ENCODE results near the gene PLXNB1.

Gene PLXNB1

DNA sequence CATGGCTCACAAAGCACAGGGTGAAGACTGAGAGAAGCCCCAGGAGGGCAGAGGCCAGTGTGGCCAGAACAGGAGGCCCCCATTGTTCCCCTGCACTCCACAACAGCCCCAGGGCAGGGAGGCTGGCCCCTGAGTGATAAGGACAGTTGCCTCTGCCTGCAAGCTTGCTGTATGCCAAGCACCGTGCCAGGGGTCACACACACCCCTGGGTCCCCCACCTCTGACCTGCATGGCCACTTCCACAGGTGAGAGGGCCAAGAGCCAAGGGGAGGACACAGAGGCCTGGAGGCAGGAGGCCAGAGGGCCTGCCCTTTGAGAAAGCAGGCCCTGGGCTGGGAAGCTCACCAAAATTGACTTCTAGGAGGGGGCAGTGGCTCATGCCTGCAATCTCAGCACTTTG lies 40.4 kb upstream of the PLXNB1 start:
- H3K4me1 ChIP-seq: peaks cover under 1% of the 10 kb centered on the region
- H3K27me3 ChIP-seq: no peaks in the 10 kb centered on the region
- no peaks in the 10 kb centered on the region for H3K9me3 ChIP-seq
- DNase-seq: no peak
- peaks cover 8% of the 10 kb centered on the region; the same call in 1 of the 2 replicates for H3K36me3 ChIP-seq
- H3K4me3 ChIP-seq (ENCODE audit: low read depth, low read length): no peak overlapping the region
- TF ChIP-seq CTCF (IDR thresholded peaks at IDR 0.05; ENCODE audit: low read depth, low read length): no peak

DNA sequence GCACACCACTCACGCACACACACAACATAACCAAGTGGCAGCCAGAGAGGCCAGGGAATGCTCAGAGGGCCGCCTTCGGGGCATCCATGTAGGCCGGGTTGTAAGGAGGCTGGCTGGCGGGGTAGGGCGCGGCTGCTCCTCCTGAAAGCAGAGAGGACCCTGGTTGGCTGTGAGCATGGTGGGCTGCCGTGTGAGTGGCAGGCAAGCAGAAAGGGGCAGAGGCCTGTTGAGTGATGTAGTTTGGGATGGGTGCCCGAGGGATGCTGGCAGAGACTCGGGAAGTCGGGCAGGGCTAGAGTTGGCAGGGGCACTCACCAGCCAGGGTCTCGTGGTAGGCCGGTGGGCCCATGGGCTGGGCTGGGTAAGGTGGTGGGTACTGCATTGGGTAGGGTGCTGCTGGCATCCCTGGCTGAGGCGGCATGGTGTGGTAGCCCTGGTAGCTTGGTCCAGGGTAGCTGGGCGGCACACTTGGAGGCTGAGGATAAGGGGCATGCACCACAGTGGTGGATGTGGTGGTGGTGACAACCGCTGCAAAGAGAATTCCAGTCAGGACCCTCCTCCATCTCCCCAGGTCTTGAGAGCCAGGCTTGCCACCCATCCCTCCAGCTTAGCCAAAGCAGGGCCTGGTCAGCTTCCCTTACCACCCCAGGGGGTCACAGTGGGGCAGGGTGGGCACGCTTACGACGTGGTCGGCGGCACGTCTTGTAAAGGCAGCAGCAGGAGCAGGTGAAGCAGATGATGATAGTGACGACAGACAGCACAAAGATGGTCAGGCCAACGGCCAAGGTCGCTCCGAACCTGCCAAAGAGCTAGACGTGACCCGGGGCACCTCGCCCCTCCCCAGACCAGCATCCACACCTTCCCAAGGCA lies 39.4 kb upstream of the PLXNB1 start:
- H3K27me3 ChIP-seq: no peaks in the 10 kb centered on the region
- no peaks in the 10 kb centered on the region for H3K9me3 ChIP-seq
- DNase-seq: no peak
- H3K36me3 ChIP-seq: peaks cover 8% of the 10 kb centered on the region; the same call in 1 of the 2 replicates
- peaks cover 3% of the 10 kb centered on the region for H3K4me1 ChIP-seq
- TF ChIP-seq CTCF (IDR thresholded peaks at IDR 0.05; ENCODE audit: low read depth, low read length): no peak
- H3K4me3 ChIP-seq (ENCODE audit: low read depth, low read length): no peak overlapping the region

DNA sequence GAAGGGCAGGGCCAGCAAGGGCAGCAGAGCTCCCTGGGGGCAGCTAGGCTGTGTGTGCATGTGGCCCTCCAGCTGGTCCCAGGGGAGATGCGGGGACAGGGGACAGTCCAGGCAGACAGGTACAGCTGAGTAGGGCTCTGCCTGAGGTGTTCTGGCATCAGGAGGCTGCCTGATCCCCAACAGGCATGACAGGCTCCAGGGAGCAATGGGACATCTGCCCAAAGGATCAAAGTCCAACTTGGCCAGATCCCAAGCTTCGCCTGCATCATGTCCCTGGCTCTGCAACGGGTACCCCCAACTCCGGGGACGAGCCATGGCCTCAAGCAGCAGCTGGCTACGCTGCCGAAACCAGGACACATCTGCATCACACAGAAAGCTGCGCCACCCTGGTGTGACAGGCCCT lies 38.4 kb upstream of the PLXNB1 start:
- Histone ChIP-seq H3K4me1 (peaks cover 3% of the 10 kb centered on the region), H3K4me3 (ENCODE audit: low read depth, low read length) (no peak overlapping the region; the same call in 1 of the 2 replicates), H3K36me3 (peaks cover 8% of the 10 kb centered on the region; the same call in 1 of the 2 replicates), H3K27me3 (no peaks in the 10 kb centered on the region), H3K9me3 (no peaks in the 10 kb centered on the region)
- TF ChIP-seq CTCF (IDR thresholded peaks at IDR 0.05; ENCODE audit: low read depth, low read length): no peak
- peak; percentile 39 for DNase-seq

GRCh38 chr3:48467473-48468267 lies 37.8 kb upstream of the PLXNB1 start:
- H3K9me3 ChIP-seq: no peaks in the 10 kb centered on the region
- H3K27me3 ChIP-seq: no peaks in the 10 kb centered on the region
- peaks cover 3% of the 10 kb centered on the region for H3K4me1 ChIP-seq
- peak overlapping the region; percentile 65 for H3K4me3 ChIP-seq (ENCODE audit: low read depth, low read length)
- peaks cover 8% of the 10 kb centered on the region; the same call in 1 of the 2 replicates for H3K36me3 ChIP-seq
- TF ChIP-seq CTCF (IDR thresholded peaks at IDR 0.05; ENCODE audit: low read depth, low read length): no peak
- DNase-seq: no peak

DNA sequence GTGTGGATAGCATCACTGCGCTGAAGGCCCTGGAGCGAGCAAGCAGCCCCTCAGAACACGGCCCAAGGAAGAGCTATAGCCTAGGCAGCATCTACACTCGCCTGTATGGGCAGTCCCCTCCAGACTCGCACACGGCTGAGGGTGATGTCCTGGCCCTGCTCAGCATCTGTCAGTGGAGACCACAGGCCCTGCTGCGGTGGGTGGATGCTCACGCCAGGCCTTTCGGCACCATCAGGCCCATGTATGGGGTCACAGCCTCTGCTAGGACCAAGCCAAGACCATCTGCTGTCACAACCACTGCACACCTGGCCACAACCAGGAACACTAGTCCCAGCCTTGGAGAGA lies 37.2 kb upstream of the PLXNB1 start:
- H3K4me3 ChIP-seq (ENCODE audit: low read depth, low read length): peak overlapping the region; percentile 65
- no peaks in the 10 kb centered on the region for H3K27me3 ChIP-seq
- no peak for DNase-seq
- no peak for TF ChIP-seq CTCF (IDR thresholded peaks at IDR 0.05; ENCODE audit: low read depth, low read length)
- peaks cover 3% of the 10 kb centered on the region for H3K4me1 ChIP-seq
- H3K9me3 ChIP-seq: no peaks in the 10 kb centered on the region
- H3K36me3 ChIP-seq: peaks cover 8% of the 10 kb centered on the region; the same call in 1 of the 2 replicates

All from BE2C (cell line).